Kidney epithelial cell (primary cell): Measurements from ENCODE around the gene PHYKPL. TPM values are rescaled to one million over a fixed set of nuclear protein-coding genes. Genes with fewer than 3 reads are reported as not detected.

ENCODE experiments used
- DNase-seq: peaks from one replicate; pipeline ENCODE4 v3.0.0-alpha.2; 2010; ENCODE audit warnings: low read depth
- H3K27me3 ChIP-seq: 2 replicates; pipeline ENCODE4 v1.6.0; 2011; ENCODE audit warnings: low read length; ENCODE audit not compliant: control insufficient read depth, insufficient read depth
- H3K36me3 ChIP-seq: 2 replicates; pipeline ENCODE4 v1.5.1; 2011; ENCODE audit warnings: low read length; ENCODE audit not compliant: control insufficient read depth, insufficient read depth
- H3K4me3 ChIP-seq: 2 replicates; pipeline ENCODE4 v1.5.1; 2011; ENCODE audit warnings: low read depth, mild to moderate bottlenecking, control low read depth, low read length
- CTCF ChIP-seq: IDR thresholded peaks from 2 replicates; pipeline ENCODE4 v1.5.1; 2011; ENCODE audit warnings: mild to moderate bottlenecking, moderate library complexity, low read length, control low read depth, inconsistent platforms; ENCODE audit not compliant: insufficient read depth, poor library complexity, severe bottlenecking
- total RNA-seq: library from RNA; depleted of rRNA; stranded (reverse); fragments of >200 nt; gene quantifications from 2 replicates; pipeline ENCODE4 v1.2.3, GENCODE V29; 2015

The PHYKPL gene
- total RNA-seq, 1 donor from 2014 or later = 18.7 TPM

DNA sequence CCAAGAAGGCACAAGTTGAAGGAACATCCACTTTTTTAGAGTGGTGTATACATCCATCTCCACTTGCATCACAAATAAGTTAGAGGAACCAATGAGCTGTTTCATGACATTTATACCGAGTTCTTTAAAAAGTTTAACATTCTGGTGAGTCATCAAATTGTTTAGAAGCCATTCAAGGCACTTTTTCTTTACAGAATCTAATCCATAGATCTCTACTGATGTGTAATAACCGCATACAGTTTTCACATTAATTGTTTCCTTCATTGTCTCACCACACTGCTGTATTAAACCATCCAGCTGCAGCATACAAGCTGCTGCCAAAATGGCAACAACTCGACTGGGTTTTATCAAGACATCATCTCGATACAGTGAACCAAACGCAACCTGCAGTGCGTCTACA lies 46.2 kb downstream of the PHYKPL start:
- no peak for TF ChIP-seq CTCF
- no peak overlapping the region for H3K4me3 ChIP-seq
- H3K27me3 ChIP-seq = no peaks in the 10 kb centered on the region
- no peak for DNase-seq
- no peaks in the 10 kb centered on the region for H3K36me3 ChIP-seq

DNA sequence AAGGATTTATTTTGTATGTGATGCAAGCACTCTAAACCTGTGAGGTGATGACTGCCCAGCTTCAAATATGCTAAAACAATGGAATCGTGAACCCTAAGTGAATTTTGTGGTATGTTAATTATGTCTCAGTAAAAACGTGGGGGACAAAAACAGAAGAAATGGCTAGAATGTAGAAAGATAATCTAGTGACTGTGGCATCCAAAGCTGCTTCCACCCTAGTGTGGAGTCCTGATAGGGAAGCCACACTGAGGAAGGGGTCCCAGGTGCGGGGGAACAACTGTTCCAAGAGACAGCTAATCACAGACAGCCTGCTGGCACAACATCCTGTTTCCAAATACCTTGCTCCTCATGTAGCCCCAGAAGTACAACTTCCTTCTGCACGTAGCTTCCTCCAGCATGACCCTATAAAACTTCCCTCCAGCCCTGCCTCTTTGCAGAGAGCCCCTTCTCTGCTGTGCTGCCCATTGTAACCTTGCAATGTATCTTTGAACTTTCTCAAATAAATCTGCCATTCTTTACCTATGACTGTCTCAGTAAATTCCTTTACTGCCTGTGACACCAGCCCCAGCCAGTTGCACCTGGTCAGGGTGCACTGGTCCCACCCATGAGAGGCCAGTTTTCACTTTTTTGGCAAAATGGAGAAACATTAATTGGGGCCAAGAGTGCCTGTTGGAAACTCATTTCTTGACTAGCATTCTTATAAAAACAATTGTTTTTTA lies 50.3 kb downstream of the PHYKPL start:
- no peaks in the 10 kb centered on the region for H3K27me3 ChIP-seq
- no peak for TF ChIP-seq CTCF
- H3K4me3 ChIP-seq = no peak overlapping the region
- no peak for DNase-seq
- H3K36me3 ChIP-seq = no peaks in the 10 kb centered on the region

- no peaks in the 10 kb centered on the region for H3K36me3 ChIP-seq
- H3K27me3 ChIP-seq = no peaks in the 10 kb centered on the region
- TF ChIP-seq CTCF = no peak
- no peak for DNase-seq
- H3K4me3 ChIP-seq = no peak overlapping the region
Observed at GRCh38 chr5:178180141-178180863, 52.3 kb downstream of the PHYKPL start.

GRCh38 chr5:178177569-178177968 lies 55.0 kb downstream of the PHYKPL start:
- Histone ChIP-seq H3K27me3 (no peaks in the 10 kb centered on the region), H3K36me3 (no peaks in the 10 kb centered on the region), H3K4me3 (no peak overlapping the region)
- DNase-seq = no peak
- no peak for TF ChIP-seq CTCF

DNA sequence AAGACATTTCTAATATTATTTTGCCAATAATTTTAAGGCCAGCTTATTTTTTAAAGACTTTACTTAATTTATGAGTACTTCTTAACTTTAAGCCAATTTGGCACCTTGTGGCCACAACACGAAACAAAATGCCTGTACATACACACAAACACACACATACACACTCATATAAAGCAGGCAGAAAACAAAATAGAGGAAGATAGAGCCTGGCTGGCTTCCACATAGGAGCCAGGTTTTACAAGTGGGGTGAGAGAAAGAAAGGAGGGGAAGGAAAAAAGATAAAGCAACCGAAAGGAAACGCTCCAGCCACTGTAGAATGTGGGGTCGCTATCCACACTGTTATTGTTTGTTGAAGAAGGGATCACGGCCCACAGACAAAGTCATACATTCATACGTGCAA lies 55.8 kb downstream of the PHYKPL start:
- no peak for DNase-seq
- H3K4me3 ChIP-seq = no peak overlapping the region
- H3K36me3 ChIP-seq = no peaks in the 10 kb centered on the region
- no peaks in the 10 kb centered on the region for H3K27me3 ChIP-seq
- no peak for TF ChIP-seq CTCF
